Mucosa of rectum (tissue), 2 donors: ENCODE data around the gene FEV.

Experiments used
- H3K27ac ChIP-seq, 2 donors: one replicate each; pipeline ENCODE4 v1.7.0; 2013; ENCODE audit warnings: inconsistent platforms in 2 of 2, low read depth in 2 of 2, low read length in 2 of 2
- H3K27me3 ChIP-seq, 2 donors: one replicate each; pipeline ENCODE4 v1.7.0; 2013; ENCODE audit warnings: low read length in 2 of 2; ENCODE audit not compliant: control insufficient read depth in 2 of 2, insufficient read depth in 2 of 2
- H3K36me3 ChIP-seq, 2 donors: one replicate each; pipeline ENCODE4 v1.7.0; 2013; ENCODE audit warnings: low read length in 2 of 2; ENCODE audit not compliant: control insufficient read depth in 2 of 2, insufficient read depth in 2 of 2
- H3K4me1 ChIP-seq, 2 donors: one replicate each; pipeline ENCODE4 v1.7.0; 2013; ENCODE audit warnings: low read length in 2 of 2, mild to moderate bottlenecking in 1 of 2; ENCODE audit not compliant: control insufficient read depth in 2 of 2, insufficient read depth in 2 of 2
- H3K4me3 ChIP-seq, 2 donors: one replicate each; pipeline ENCODE4 v1.7.0; 2013; ENCODE audit warnings: low read length in 2 of 2
- H3K9ac ChIP-seq, 2 donors: one replicate each; pipeline ENCODE4 v1.7.0; 2013; ENCODE audit warnings: low read length in 2 of 2, low read depth in 1 of 2, mild to moderate bottlenecking in 1 of 2
- H3K9me3 ChIP-seq, 2 donors: one replicate each; pipeline ENCODE4 v1.7.0; 2013; ENCODE audit warnings: low read length in 2 of 2; ENCODE audit not compliant: control insufficient read depth in 2 of 2
- donor health status: healthy.
- donor health status: Normal muscosa, but diverticular disease.

FEV gene

DNA sequence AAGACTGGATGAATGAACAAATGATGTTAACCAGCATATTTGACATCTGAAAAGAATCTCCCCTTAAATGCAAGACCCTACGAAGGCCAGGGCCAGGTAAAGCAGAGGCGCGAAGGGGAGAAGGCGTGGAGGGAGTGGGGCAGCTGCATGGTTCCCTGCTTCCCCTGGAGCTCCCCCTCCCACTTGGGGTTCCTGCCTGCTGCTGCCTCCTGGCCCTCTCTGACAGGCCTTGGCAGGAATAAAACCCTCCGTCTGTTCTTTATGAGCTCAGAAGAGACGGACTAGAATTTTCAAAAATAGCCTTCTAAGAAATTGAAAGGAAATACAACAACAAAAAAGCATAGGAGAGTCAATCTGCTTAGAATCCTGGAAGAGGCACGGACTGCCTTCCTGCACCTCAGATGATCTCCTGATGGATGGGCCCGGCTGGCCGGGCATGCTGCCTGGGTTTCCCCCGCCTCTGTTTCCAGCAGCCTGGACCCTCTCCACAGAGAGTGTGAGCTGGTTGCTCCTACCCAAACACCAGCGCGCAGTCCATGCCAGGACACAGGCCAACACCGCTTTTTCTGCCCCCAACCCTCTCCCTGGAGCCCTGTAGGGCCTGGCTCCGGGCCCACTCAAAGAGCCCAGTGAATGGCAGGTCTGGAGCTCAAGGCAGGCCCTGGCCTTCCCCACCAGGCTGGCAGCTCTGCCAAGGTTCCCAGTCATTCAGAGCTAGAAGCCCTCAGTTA, 32.4 kb upstream of the FEV start:
- Histone ChIP-seq H3K27ac (no peak overlapping the region), H3K9ac (no peak overlapping the region), H3K4me3 (no peak overlapping the region), H3K4me1 (no peaks in the 10 kb centered on the region), H3K9me3 (no peaks in the 10 kb centered on the region), H3K36me3 (no peaks in the 10 kb centered on the region), H3K27me3 (no peaks in the 10 kb centered on the region)

GRCh38 chr2:219016721-219017120, 31.7 kb upstream of the FEV start:
- H3K9ac ChIP-seq: no peak overlapping the region
- no peaks in the 10 kb centered on the region for H3K27me3 ChIP-seq
- H3K4me3 ChIP-seq: no peak overlapping the region
- H3K27ac ChIP-seq: no peak overlapping the region
- no peaks in the 10 kb centered on the region for H3K36me3 ChIP-seq
- H3K4me1 ChIP-seq: no peaks in the 10 kb centered on the region
- no peaks in the 10 kb centered on the region for H3K9me3 ChIP-seq

GRCh38 chr2:219010873-219011272, 25.9 kb upstream of the FEV start:
- H3K27ac ChIP-seq: no peak overlapping the region
- no peak overlapping the region for H3K4me3 ChIP-seq
- H3K4me1 ChIP-seq: no peaks in the 10 kb centered on the region
- H3K9me3 ChIP-seq: no peaks in the 10 kb centered on the region
- no peaks in the 10 kb centered on the region for H3K36me3 ChIP-seq
- no peak overlapping the region for H3K9ac ChIP-seq
- H3K27me3 ChIP-seq: peaks cover 0 to 6% of the 10 kb centered on the region in 2 donors

DNA sequence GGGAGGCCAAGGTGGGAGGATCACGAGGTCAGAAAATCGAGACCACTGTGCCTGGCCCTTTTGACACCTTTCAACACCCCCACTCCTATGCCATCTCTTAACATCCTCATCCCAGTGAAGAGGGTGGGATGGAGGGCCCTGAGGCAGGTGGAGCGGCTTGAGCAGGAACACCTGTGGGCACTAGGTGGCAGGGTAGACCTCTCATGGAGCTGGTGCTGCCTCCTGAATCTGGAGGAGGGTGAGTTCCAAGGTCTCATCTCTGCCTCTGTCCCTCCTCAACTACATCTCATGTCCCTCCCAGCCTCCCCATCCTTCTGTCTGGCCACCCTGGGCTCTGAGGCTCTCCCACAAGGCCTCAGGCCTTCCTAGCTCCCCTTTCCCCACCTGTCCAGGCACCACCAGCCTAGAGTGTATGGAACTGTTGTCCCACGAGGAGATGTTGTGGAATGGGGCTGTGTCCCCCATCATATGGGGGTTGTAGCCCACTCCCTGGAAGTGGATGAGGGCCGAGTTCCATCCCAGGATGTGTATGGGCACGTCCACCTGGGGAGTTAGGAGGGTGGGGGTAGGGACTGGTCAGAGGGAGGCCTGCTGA, 25.3 kb upstream of the FEV start:
- H3K4me1 ChIP-seq: no peaks in the 10 kb centered on the region
- no peak overlapping the region for H3K9ac ChIP-seq
- H3K4me3 ChIP-seq: no peak overlapping the region
- no peak overlapping the region for H3K27ac ChIP-seq
- no peaks in the 10 kb centered on the region for H3K9me3 ChIP-seq
- H3K27me3 ChIP-seq: peaks cover 0 to 6% of the 10 kb centered on the region in 2 donors
- H3K36me3 ChIP-seq: no peaks in the 10 kb centered on the region

DNA sequence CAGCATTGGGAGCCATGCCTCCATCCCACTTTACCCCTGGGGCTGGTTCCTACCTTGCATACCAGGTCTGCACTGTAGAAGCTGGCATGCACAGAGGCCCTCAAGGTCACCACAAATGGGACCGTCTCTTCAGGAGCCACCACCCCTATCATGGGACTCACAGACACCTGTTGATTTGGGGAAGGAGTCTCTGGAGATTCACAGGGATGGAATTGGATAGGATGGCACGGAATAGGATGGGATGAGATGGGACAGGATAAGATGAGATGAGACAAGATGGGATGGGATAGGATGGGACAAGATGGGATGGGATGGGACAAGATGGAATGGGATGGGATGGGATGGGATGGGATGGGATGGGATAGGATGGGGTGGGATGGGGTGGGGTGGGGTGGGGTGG, 24.3 kb upstream of the FEV start:
- Histone ChIP-seq H3K4me1 (no peaks in the 10 kb centered on the region), H3K9ac (no peak overlapping the region), H3K27me3 (peaks cover 0 to 8% of the 10 kb centered on the region in 2 donors), H3K36me3 (no peaks in the 10 kb centered on the region), H3K9me3 (no peaks in the 10 kb centered on the region), H3K4me3 (no peak overlapping the region), H3K27ac (no peak overlapping the region)

DNA sequence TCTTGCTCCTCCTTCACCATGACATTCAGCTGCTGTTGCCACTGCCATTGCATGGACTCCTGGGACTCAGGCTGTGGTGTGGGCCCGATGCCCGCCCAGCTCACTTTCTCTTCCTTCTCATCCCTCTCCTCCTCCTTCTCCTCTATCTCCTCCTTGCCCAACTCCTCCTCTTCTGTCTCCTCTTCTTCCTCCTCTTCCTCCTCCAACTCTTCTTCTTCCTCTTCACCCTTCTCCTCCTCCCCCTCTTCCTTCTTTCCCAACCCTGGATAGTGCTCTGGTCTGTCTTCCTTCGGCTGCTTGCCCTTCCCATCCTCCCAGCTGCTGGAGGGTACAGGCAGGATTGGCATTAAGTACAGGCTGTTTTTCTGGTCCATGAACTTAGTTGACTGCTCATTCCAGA, 19.0 kb upstream of the FEV start:
- no peak overlapping the region for H3K27ac ChIP-seq
- no peak overlapping the region for H3K4me3 ChIP-seq
- H3K9me3 ChIP-seq: no peaks in the 10 kb centered on the region
- no peak overlapping the region for H3K9ac ChIP-seq
- peaks cover 19 to 27% of the 10 kb centered on the region in 2 donors for H3K4me1 ChIP-seq
- no peaks in the 10 kb centered on the region for H3K36me3 ChIP-seq
- H3K27me3 ChIP-seq: peaks cover 16 to 18% of the 10 kb centered on the region in 2 donors

- Histone ChIP-seq H3K27ac (peak overlapping the region in 1 of 2 donors; percentile 95), H3K9ac (peak overlapping the region in 1 of 2 donors; percentile 80), H3K4me1 (peaks cover 19 to 31% of the 10 kb centered on the region in 2 donors), H3K4me3 (peak overlapping the region; percentile 63 to 68), H3K36me3 (no peaks in the 10 kb centered on the region), H3K9me3 (no peaks in the 10 kb centered on the region), H3K27me3 (peaks cover 16 to 18% of the 10 kb centered on the region in 2 donors)
Measured at GRCh38 chr2:219003267-219003634, 18.3 kb upstream of the FEV start.

DNA sequence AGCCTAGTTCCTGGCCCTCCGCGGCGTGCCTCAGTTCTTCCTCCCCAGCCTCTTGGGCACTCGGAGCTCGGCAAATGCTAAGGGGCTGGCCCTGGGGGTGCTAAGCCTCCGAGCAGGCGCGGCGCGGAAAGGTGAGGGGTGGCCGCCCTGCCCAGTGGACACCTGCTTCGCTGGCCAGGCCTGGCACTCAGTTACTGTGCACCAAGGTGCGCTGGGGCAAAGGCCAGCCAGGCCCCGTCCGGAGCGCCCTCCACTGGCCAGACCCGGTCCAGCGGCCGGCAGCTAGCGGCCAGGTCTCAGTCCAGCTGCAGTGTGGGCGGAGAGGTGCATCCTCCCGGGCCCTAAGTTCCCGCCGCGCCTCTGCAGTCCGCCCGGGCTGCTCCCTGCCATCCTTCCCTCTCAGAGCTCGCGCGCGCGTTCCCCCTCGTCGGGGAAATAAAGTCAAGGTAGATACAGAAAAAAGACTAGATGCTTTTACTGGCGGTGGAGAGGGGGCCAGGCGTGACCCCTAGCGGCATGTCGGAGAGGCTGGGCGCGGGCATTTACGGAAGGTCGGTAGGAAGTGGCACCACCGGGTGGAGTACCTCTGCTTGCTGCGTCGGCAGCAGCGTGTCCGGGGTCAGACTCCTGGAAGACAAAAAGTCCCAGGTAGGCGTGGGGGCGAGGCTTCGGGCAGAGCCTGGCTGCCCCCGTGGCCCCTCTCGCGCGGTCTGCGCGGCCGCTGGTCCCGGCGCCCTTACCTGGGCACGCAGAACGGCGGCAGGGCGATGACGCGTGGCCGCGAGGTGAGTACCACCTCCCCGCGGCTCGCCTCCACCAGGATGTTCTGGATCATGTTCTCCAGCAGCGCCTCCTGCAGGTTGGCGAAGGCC, 17.6 kb upstream of the FEV start:
- H3K9me3 ChIP-seq: no peaks in the 10 kb centered on the region
- no peaks in the 10 kb centered on the region for H3K36me3 ChIP-seq
- H3K4me1 ChIP-seq: peaks cover 19 to 33% of the 10 kb centered on the region in 2 donors
- peak overlapping the region; percentile 63 to 68 for H3K4me3 ChIP-seq
- H3K27ac ChIP-seq: peak overlapping the region; percentile 88 to 95
- H3K9ac ChIP-seq: peak overlapping the region; percentile 56 to 80
- peaks cover 16 to 21% of the 10 kb centered on the region in 2 donors for H3K27me3 ChIP-seq

DNA sequence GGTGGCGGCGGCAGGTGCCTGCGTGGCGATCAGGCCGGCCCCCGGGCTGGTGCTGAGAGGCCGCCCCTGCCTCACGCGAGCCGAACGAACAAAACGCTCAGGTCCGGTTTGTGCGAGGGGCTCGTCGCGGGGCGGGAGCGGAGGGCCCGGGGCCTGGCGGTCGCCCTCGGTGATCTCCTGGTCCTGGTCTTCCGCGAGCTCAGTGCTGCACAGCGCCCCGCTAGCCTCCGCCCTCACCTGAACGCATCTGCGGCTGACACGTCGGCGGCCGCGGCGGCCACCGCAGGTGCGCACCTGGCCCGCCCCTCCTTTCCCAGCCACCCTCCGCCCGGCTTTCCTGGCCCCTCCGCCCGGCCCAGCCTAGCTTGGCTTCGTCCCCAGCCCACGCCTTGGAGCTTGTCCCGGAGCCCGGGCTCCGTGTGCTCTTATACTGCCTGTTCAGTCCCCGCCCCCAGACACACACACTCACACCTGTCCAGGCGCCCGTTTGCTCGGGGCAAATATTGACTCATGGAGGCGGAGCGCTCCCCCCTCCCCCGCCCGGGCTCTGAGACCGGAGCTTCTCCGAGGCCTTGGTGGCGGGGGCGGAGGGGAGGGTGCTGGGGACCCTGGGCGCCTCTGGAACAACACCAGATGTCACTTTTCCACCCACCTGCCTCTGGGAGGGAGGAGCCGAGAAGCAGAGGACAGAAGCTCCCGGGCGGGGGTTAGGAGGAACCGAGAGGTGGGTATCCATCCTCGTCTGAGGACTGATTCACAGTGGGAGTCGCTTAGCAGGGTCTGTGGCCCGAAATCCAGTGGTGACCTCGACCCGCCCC, 16.8 kb upstream of the FEV start:
- no peaks in the 10 kb centered on the region for H3K9me3 ChIP-seq
- H3K4me3 ChIP-seq: peak overlapping the region; percentile 68 to 73
- H3K27ac ChIP-seq: peak overlapping the region; percentile 88 to 95
- no peaks in the 10 kb centered on the region for H3K36me3 ChIP-seq
- peak overlapping the region; percentile 70 to 84 for H3K9ac ChIP-seq
- H3K4me1 ChIP-seq: peaks cover 19 to 33% of the 10 kb centered on the region in 2 donors
- H3K27me3 ChIP-seq: peaks cover 16 to 18% of the 10 kb centered on the region in 2 donors
